OCI-LY7 (cell line): Measurements from ENCODE around the gene ZIC2. TPM values are rescaled to one million over a fixed set of nuclear protein-coding genes. Genes with fewer than 3 reads are reported as not detected.

Experiments used
- BruUV-seq: library from RNA; stranded (reverse); fragments of 400-500 nt; replicated peaks from 2 replicates; lab custom pipeline; 2021; lab: Mats Ljungman, UMichigan
- CTCF ChIA-PET: fragments of 300-600 bp; sonication (Branson Sonifier 250); formaldehyde crosslinking; loops from one replicate; lab custom pipeline; 2022; ENCODE audit warnings: antibody characterized with exemption; ENCODE audit not compliant: unreplicated experiment; lab: Charles Lee
- POLR2A ChIA-PET: fragments of 300-600 bp; sonication (Branson Sonifier 250); formaldehyde crosslinking; loops from one replicate; lab custom pipeline; 2022; ENCODE audit warnings: antibody characterized with exemption; lab: Charles Lee
- DNase-seq: peaks from one replicate; pipeline ENCODE4 v3.0.0-alpha.2; 2015; ENCODE audit warnings: low spot score
- H2AFZ ChIP-seq: fragments of 200-600 bp; sonication (generic), shearing (Covaris generic); 2 replicates; pipeline ENCODE4 v1.6.1; 2014; ENCODE audit warnings: mild to moderate bottlenecking, antibody characterized with exemption, low read length, moderate library complexity
- H3K27ac ChIP-seq: fragments of 200-600 bp; sonication (generic); 2 replicates; pipeline ENCODE4 v1.5.1; 2014; ENCODE audit warnings: mixed run types, low read depth, mild to moderate bottlenecking, moderate library complexity, low read length, inconsistent platforms; ENCODE audit not compliant: poor library complexity, severe bottlenecking
- H3K36me3 ChIP-seq: fragments of 200-600 bp; sonication (generic); 2 replicates; pipeline ENCODE4 v1.6.1; 2014; ENCODE audit warnings: mild to moderate bottlenecking, antibody characterized with exemption, low read length, moderate library complexity, mixed read lengths; ENCODE audit not compliant: insufficient read depth
- H3K4me1 ChIP-seq: fragments of 200-600 bp; sonication (generic); 2 replicates; pipeline ENCODE4 v1.5.1; 2014; ENCODE audit warnings: mild to moderate bottlenecking, low read length; ENCODE audit not compliant: insufficient read depth, poor library complexity, severe bottlenecking
- H3K4me2 ChIP-seq: fragments of 200-600 bp; sonication (generic); 2 replicates; pipeline ENCODE4 v1.6.1; 2014; ENCODE audit warnings: mild to moderate bottlenecking, low read length
- H3K4me3 ChIP-seq: fragments of 200-600 bp; sonication (generic); 2 replicates; pipeline ENCODE4 v1.5.1; 2014; ENCODE audit warnings: mild to moderate bottlenecking, low read depth, low read length; ENCODE audit not compliant: poor library complexity, severe bottlenecking
- H3K79me2 ChIP-seq: fragments of 200-600 bp; sonication (generic); 2 replicates; pipeline ENCODE4 v1.6.1; 2016; ENCODE audit warnings: low read depth, mild to moderate bottlenecking, low read length, moderate library complexity, mixed read lengths; ENCODE audit not compliant: insufficient read depth
- H3K9me2 ChIP-seq: fragments of 200-600 bp; sonication (generic); 2 replicates; pipeline ENCODE4 v1.6.1; 2016; ENCODE audit warnings: mild to moderate bottlenecking, low read length, mixed read lengths; ENCODE audit not compliant: insufficient read depth
- H3K9me3 ChIP-seq: fragments of 200-600 bp; sonication (generic); 2 replicates; pipeline ENCODE4 v1.6.1; 2014; ENCODE audit warnings: mild to moderate bottlenecking, mixed run types, low read length, mixed read lengths
- H4K20me1 ChIP-seq: fragments of 200-600 bp; sonication (generic); 2 replicates; pipeline ENCODE4 v1.6.1; 2014; ENCODE audit warnings: mild to moderate bottlenecking, antibody characterized with exemption, low read length, moderate library complexity, mixed read lengths; ENCODE audit not compliant: insufficient read depth
- CTCF ChIP-seq: fragments of 200-600 bp; sonication (generic); conservative IDR thresholded peaks from 2 replicates; pipeline ENCODE4 v1.5.1; 2014; ENCODE audit warnings: mild to moderate bottlenecking, antibody characterized with exemption, low read length, moderate library complexity, mixed read lengths
- EZH2phosphoT487 ChIP-seq: fragments of 200-600 bp; sonication (generic); IDR thresholded peaks from 2 replicates; pipeline ENCODE4 v1.6.1; 2018; ENCODE audit warnings: low read depth, borderline replicate concordance, mild to moderate bottlenecking, mixed run types, antibody characterized with exemption, low read length, moderate library complexity, mixed read lengths
- intact Hi-C: fragments of 100-400 bp; cut with micrococcal nuclease; formaldehyde crosslinking; loops from one replicate; pipeline ENCODE4 v1.10.0; 2022; ENCODE audit not compliant: unreplicated experiment
- total RNA-seq, 2 experiments: library from RNA; depleted of rRNA in 1 of 2; stranded (reverse); fragments of >200 nt in 1 of 2; shearing (Covaris generic) in 1 of 2; gene quantifications; 2 replicates each; pipeline ENCODE4 v1.2.3, GENCODE V29; 2014 to 2022

Gene ZIC2
- total RNA-seq, 2 experiments from 2014 or later = not detected

GRCh38 chr13:99956473-99957349, 24.9 kb upstream of the ZIC2 start:
- no peak for DNase-seq
- CTCF ChIA-PET = no interaction called here
- Histone ChIP-seq H3K9me2 (no peaks in the 10 kb centered on the region), H3K4me2 (no peak overlapping the region), H3K4me1 (no peaks in the 10 kb centered on the region), H3K79me2 (no peaks in the 10 kb centered on the region), H3K27ac (no peak overlapping the region), H3K36me3 (no peaks in the 10 kb centered on the region), H4K20me1 (no peaks in the 10 kb centered on the region), H2AFZ (no peak overlapping the region), H3K9me3 (no peaks in the 10 kb centered on the region), H3K4me3 (no peak overlapping the region)
- TF ChIP-seq CTCF = no peak
- TF ChIP-seq EZH2phosphoT487 = no peak
- POLR2A ChIA-PET = no interaction called here
- intact Hi-C loops = no loop called here
- BruUV-seq = no TSS peak

DNA sequence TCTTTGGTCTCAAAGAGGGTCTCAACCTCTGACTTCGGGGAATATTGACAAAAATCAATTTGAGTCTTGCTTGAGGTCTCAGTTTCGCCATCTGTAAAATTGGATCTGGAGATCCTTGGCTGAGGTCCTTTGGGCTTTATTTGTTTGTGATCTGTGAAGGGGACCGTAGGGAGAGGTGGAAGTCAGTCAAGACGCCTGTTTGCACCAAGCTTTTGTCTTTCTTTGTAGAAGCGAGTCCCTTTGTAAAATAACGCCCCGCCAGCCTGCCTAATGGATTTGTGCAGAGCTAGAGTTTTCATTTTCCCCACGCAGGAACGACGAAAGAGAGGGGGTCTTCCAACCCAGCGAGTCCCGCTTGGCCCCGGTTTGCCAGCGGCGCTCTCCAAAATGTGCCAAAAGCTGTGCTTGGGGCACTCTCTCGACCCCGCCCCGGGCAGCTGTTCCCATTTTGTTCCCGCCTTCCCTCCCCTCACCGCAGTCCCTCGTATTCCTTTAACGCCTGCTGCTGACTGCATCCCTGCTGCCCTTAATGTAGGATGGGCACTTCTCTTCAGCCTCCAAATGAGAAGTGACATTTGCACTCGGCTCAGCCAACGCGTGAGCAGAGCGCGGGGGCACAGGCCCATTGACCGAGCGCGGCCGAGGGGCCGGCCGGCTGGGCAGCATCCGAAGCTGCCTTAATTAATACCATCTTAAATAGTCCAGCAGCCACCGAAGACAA, 23.0 kb upstream of the ZIC2 start:
- H3K9me3 ChIP-seq = no peaks in the 10 kb centered on the region
- ChIA-PET POLR2A (no interaction called here), CTCF (no interaction called here)
- H3K4me1 ChIP-seq = no peaks in the 10 kb centered on the region
- no peaks in the 10 kb centered on the region for H3K9me2 ChIP-seq
- no peak overlapping the region for H3K27ac ChIP-seq
- H3K4me2 ChIP-seq = no peak overlapping the region
- no peaks in the 10 kb centered on the region for H3K79me2 ChIP-seq
- H3K36me3 ChIP-seq = no peaks in the 10 kb centered on the region
- no peak for TF ChIP-seq CTCF
- TF ChIP-seq EZH2phosphoT487 = no peak
- no peaks in the 10 kb centered on the region for H4K20me1 ChIP-seq
- no TSS peak for BruUV-seq
- no peak overlapping the region for H2AFZ ChIP-seq
- no peak overlapping the region for H3K4me3 ChIP-seq
- no peak for DNase-seq
- intact Hi-C loops = no loop called here

DNA sequence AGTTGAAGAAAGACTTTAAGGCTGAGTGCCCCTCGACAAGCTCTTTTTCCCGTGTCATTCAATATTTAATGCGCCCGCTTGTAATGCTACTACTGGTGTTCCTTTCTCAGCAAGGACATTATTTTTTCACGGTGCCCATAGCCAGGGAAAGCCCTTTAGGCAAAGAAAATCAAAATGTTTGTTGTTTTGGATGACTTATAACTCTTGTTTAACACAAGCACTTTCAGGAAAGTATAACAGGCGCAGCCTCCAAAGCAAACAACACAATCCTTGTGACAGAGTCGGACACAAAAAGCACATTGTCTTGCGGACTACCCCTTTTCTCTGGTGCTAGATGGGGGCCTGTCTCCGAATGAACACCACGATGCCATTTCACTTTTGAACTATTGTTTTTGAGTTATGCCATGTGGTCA, 22.5 kb upstream of the ZIC2 start:
- intact Hi-C loops = no loop called here
- ChIA-PET POLR2A (no interaction called here), CTCF (no interaction called here)
- Histone ChIP-seq H3K4me2 (no peak overlapping the region), H4K20me1 (no peaks in the 10 kb centered on the region), H3K4me1 (no peaks in the 10 kb centered on the region), H3K9me2 (no peaks in the 10 kb centered on the region), H3K79me2 (no peaks in the 10 kb centered on the region), H2AFZ (no peak overlapping the region), H3K4me3 (no peak overlapping the region), H3K36me3 (no peaks in the 10 kb centered on the region), H3K9me3 (no peaks in the 10 kb centered on the region), H3K27ac (no peak overlapping the region)
- TF ChIP-seq EZH2phosphoT487 (no peak), CTCF (no peak)
- DNase-seq = no peak
- BruUV-seq = no TSS peak
